Measurements from ENCODE around the gene MCFD2. TPM values are rescaled to one million over a fixed set of nuclear protein-coding genes. Genes with fewer than 3 reads are reported as not detected.

Gene MCFD2
- total and polyA plus RNA-seq, 4 donors: 56.8 to 82.8 (median 70.4) TPM

DNA sequence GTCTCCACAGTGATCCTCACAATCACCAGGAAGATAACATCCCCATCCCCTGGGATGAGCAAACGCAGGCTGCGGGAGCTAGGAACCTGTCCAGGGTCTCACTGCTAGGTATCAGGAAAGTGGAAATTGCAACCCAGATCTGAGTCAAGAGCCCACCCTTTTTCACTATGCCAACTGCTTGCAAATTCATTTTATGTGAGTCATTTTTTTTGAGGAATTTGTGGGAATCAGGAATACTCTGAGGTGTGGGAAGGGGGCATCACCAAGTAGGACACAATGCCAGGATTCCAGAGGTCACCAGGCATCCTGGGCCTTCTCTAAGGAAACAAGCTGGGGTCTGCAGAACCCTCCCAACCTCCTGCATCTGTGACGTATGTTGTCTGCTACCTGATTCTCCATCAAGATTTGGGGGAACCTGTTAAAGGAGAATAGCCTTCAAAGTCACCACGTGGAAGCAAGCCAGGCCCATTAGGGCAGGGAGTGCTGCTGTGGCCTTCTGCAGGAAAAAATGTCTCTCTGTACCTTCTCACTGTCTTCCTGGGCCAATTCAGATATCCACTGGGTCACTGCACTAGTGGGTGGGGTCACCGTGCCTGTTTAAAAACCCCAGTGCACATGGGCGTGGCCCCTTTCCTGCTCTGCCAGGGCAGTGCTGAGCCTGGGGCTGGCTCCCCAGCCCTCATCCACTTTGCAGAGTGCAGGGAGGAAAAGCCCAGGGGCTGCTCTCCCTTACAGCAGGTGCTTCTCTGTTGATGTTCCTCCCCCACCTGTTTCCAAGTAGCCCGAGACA is 50.2 kb downstream of the MCFD2 start:
- Histone ChIP-seq H3K9me3 (ENCODE audit: control insufficient read depth, insufficient read depth, low read length) (no peaks in the 10 kb centered on the region), H3K27ac (ENCODE audit: low read depth, low read length) (no peak overlapping the region), H3K4me1 (ENCODE audit: control insufficient read depth, insufficient read depth, low read length) (peaks cover 14% of the 10 kb centered on the region), H3K4me3 (ENCODE audit: low read depth, low read length) (no peak overlapping the region), H3K27me3 (ENCODE audit: control insufficient read depth, insufficient read depth, low read length) (peaks cover 2% of the 10 kb centered on the region), H3K36me3 (ENCODE audit: control insufficient read depth, insufficient read depth, low read length) (no peaks in the 10 kb centered on the region)
- DNase-seq (ENCODE audit: low read depth in 4 of 6, low spot score in 6 of 6): no peak
- WGBS (ENCODE audit: insufficient coverage): 94% methylated on average over 5 of the region's 7 CpGs

DNA sequence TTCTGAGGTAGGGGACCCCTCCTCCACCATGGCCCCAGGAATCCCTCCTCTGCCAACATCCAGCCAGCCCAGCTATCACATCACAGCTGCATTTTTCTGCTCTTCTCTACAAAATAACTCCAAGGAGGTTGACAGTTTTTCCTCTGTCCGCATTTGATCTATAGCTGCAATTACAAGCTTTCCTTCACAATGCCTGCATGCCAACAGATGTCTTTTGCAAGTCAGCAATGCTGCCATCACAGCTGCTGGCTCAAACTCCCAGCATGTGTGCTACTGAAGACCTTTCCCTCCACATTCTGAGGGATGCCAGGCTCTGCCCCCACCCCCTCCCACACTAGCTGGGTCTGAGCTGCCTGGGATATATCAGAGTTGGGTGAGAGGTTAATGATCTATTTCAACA is 51.7 kb downstream of the MCFD2 start:
- H3K4me1 ChIP-seq (ENCODE audit: control insufficient read depth, insufficient read depth, low read length): peaks cover 10% of the 10 kb centered on the region
- DNase-seq (ENCODE audit: low read depth in 4 of 6, low spot score in 6 of 6): peak in 2 of 6 donors; percentile 41 to 86
- no peak overlapping the region for H3K27ac ChIP-seq (ENCODE audit: low read depth, low read length)
- peaks cover 2% of the 10 kb centered on the region for H3K27me3 ChIP-seq (ENCODE audit: control insufficient read depth, insufficient read depth, low read length)
- 14% methylated on average over 1 of the region's 1 CpG for WGBS (ENCODE audit: insufficient coverage)
- no peak overlapping the region for H3K4me3 ChIP-seq (ENCODE audit: low read depth, low read length)
- no peaks in the 10 kb centered on the region for H3K36me3 ChIP-seq (ENCODE audit: control insufficient read depth, insufficient read depth, low read length)
- H3K9me3 ChIP-seq (ENCODE audit: control insufficient read depth, insufficient read depth, low read length): no peaks in the 10 kb centered on the region

DNA sequence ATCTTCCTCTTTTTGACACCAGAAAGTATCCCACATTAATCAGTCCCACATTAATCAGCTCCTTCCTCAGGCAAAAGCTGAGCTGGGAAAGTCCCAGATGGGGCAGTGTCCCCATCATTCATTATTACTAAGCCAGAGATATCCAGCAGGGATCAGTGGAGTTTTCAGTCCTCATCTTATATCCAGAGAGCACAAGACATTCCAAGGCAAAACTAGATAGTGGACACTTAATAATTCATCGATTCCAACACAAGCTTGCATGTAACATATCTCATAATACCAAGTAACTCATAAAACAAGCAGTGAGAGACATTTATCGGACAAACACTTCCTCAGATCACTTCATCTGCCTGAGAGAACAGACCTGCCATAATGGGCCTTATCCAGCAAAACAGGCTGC is 53.1 kb downstream of the MCFD2 start:
- Histone ChIP-seq H3K36me3 (ENCODE audit: control insufficient read depth, insufficient read depth, low read length) (no peaks in the 10 kb centered on the region), H3K4me1 (ENCODE audit: control insufficient read depth, insufficient read depth, low read length) (peaks cover 10% of the 10 kb centered on the region), H3K4me3 (ENCODE audit: low read depth, low read length) (no peak overlapping the region), H3K27me3 (ENCODE audit: control insufficient read depth, insufficient read depth, low read length) (peaks cover 2% of the 10 kb centered on the region), H3K9me3 (ENCODE audit: control insufficient read depth, insufficient read depth, low read length) (no peaks in the 10 kb centered on the region), H3K27ac (ENCODE audit: low read depth, low read length) (no peak overlapping the region)
- no peak for DNase-seq (ENCODE audit: low read depth in 4 of 6, low spot score in 6 of 6)
- 90% methylated on average over 2 of the region's 2 CpGs for WGBS (ENCODE audit: insufficient coverage)

DNA sequence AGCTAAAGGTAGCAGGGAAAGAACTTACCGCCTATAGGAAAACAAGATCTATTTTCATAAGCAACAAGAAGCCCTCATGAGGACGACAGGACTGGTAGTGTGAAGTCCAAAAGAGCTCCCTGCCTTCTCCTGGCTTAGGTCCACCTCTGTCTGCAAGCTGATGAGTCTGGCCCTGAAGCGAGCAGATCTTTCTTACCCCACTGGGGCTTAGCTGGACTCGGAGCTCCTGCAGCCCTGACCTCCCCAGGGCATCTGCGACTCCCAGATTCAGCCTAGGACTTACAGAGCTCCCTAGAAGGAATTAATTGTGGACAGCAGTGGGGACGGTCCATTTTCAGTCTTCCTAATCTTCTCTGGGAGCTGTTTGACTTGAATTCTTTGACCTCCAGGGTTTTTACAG is 53.7 kb downstream of the MCFD2 start:
- 78% methylated on average over 4 of the region's 6 CpGs for WGBS (ENCODE audit: insufficient coverage)
- Histone ChIP-seq H3K4me1 (ENCODE audit: control insufficient read depth, insufficient read depth, low read length) (peaks cover 10% of the 10 kb centered on the region), H3K27me3 (ENCODE audit: control insufficient read depth, insufficient read depth, low read length) (peaks cover 2% of the 10 kb centered on the region), H3K36me3 (ENCODE audit: control insufficient read depth, insufficient read depth, low read length) (no peaks in the 10 kb centered on the region), H3K9me3 (ENCODE audit: control insufficient read depth, insufficient read depth, low read length) (no peaks in the 10 kb centered on the region), H3K27ac (ENCODE audit: low read depth, low read length) (no peak overlapping the region), H3K4me3 (ENCODE audit: low read depth, low read length) (no peak overlapping the region)
- DNase-seq (ENCODE audit: low read depth in 4 of 6, low spot score in 6 of 6): no peak

DNA sequence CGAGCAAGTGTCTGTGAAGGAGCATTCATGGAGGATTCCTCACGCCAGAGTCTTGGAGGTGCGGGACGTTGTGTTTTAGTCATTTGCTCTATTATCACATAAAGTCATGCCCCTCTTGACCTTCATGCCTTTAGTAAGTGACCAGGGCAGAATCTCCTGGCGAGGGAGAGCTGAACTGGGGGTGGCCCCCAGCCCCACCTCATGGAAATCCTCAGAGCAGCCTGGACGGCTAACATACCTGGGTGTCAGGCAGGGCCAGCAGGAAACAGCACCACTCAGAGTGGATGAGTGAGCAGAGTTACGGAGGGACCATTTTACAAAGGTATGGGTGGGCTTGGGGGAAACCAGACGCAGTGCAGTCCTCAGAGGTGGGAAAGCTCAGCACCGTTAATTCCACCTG is 56.1 kb downstream of the MCFD2 start:
- DNase-seq (ENCODE audit: low read depth in 4 of 6, low spot score in 6 of 6): no peak
- peaks cover 2% of the 10 kb centered on the region for H3K27me3 ChIP-seq (ENCODE audit: control insufficient read depth, insufficient read depth, low read length)
- H3K4me1 ChIP-seq (ENCODE audit: control insufficient read depth, insufficient read depth, low read length): peaks cover 13% of the 10 kb centered on the region
- H3K27ac ChIP-seq (ENCODE audit: low read depth, low read length): no peak overlapping the region
- WGBS (ENCODE audit: insufficient coverage): 93% methylated on average over 5 of the region's 9 CpGs
- H3K4me3 ChIP-seq (ENCODE audit: low read depth, low read length): no peak overlapping the region
- no peaks in the 10 kb centered on the region for H3K36me3 ChIP-seq (ENCODE audit: control insufficient read depth, insufficient read depth, low read length)
- no peaks in the 10 kb centered on the region for H3K9me3 ChIP-seq (ENCODE audit: control insufficient read depth, insufficient read depth, low read length)

DNA sequence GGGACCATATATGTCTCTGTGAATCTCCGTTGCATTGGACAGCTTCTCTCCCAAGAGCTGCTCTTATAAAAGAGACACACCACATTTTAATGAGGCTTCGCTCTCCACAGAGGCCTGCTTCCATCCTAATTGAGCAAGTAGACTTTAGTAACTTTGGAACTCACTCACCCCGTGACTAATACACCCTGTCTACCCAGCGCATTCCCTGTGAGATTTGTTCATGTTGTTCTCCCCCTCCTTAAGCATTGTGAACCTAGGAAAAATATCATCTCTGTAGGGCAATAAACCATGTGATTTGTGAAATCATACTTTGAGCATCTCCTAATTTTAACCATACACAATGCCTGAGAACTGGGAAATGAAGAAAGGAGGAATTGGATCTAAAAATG is 56.9 kb downstream of the MCFD2 start:
- peaks cover 2% of the 10 kb centered on the region for H3K27me3 ChIP-seq (ENCODE audit: control insufficient read depth, insufficient read depth, low read length)
- H3K27ac ChIP-seq (ENCODE audit: low read depth, low read length): no peak overlapping the region
- DNase-seq (ENCODE audit: low read depth in 4 of 6, low spot score in 6 of 6): no peak
- H3K36me3 ChIP-seq (ENCODE audit: control insufficient read depth, insufficient read depth, low read length): no peaks in the 10 kb centered on the region
- H3K4me1 ChIP-seq (ENCODE audit: control insufficient read depth, insufficient read depth, low read length): peaks cover 8% of the 10 kb centered on the region
- no peak overlapping the region for H3K4me3 ChIP-seq (ENCODE audit: low read depth, low read length)
- no peaks in the 10 kb centered on the region for H3K9me3 ChIP-seq (ENCODE audit: control insufficient read depth, insufficient read depth, low read length)
- WGBS (ENCODE audit: insufficient coverage): no CpG with 5 or more reads among the region's 4 CpGs

DNA sequence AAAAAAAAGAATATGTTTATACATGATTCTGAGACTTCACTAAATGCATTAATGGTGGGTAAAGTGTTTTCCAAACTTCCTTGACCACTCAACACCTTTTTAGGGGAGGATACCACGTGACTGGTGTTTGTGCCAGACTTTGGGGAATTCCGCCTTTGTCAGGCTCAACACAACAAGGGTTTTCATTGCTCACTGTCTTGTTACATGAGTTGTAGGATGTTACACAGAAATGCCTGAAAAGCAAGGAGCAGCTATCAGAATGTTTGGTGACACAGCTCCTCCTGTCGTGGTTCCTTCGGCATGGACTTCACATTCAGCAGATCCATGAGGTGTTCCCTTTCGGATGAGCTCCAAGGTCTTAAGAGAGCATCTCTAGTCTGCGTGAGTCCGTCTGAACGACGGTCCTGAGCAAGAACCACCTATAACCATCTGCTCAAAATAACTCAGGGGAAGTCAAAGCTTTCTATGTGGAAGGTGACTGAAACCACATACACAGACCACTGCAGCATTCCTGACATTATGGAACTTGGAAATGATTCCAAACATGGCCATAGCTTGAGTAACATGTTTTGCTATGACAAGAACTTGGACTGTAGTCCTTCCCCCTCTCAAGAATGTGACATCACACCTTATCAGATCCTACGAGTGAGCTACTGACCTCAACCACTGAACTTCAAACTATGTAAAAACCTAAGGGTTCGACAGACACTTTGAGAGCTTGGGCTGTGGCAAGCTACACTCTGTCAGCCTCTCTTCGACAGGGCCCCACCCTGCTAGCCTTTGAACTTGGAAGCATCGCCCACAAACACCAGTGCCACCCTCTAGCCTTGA is 57.5 kb downstream of the MCFD2 start:
- Histone ChIP-seq H3K27me3 (ENCODE audit: control insufficient read depth, insufficient read depth, low read length) (peaks cover 2% of the 10 kb centered on the region), H3K4me1 (ENCODE audit: control insufficient read depth, insufficient read depth, low read length) (peaks cover 6% of the 10 kb centered on the region), H3K4me3 (ENCODE audit: low read depth, low read length) (no peak overlapping the region), H3K27ac (ENCODE audit: low read depth, low read length) (no peak overlapping the region), H3K9me3 (ENCODE audit: control insufficient read depth, insufficient read depth, low read length) (no peaks in the 10 kb centered on the region), H3K36me3 (ENCODE audit: control insufficient read depth, insufficient read depth, low read length) (no peaks in the 10 kb centered on the region)
- WGBS (ENCODE audit: insufficient coverage): 91% methylated on average over 7 of the region's 13 CpGs
- no peak for DNase-seq (ENCODE audit: low read depth in 4 of 6, low spot score in 6 of 6)

DNA sequence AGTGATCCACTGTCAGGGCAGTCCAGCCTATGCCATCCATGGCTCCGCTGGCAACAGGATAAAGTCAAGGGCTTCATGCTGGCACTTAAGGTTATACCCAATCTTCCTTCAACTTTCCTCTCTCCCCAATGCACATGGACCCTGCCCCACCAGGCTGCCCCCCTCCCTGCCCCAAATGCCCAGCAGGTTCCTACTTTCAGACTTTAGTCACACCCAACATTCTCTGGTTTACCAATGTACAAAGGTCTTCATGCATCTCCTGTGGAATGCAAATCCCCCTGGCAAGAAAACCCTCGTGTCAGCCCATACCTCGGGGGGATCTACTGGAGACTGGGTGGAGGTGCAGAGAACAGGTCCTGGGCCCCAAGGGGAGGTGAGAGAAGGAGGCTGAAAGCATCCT is 59.3 kb downstream of the MCFD2 start:
- no peak for DNase-seq (ENCODE audit: low read depth in 4 of 6, low spot score in 6 of 6)
- Histone ChIP-seq H3K4me1 (ENCODE audit: control insufficient read depth, insufficient read depth, low read length) (peaks cover 6% of the 10 kb centered on the region), H3K4me3 (ENCODE audit: low read depth, low read length) (no peak overlapping the region), H3K27ac (ENCODE audit: low read depth, low read length) (peak overlapping the region; percentile 8), H3K9me3 (ENCODE audit: control insufficient read depth, insufficient read depth, low read length) (no peaks in the 10 kb centered on the region), H3K27me3 (ENCODE audit: control insufficient read depth, insufficient read depth, low read length) (no peaks in the 10 kb centered on the region), H3K36me3 (ENCODE audit: control insufficient read depth, insufficient read depth, low read length) (no peaks in the 10 kb centered on the region)
- 100% methylated on average over 3 of the region's 3 CpGs for WGBS (ENCODE audit: insufficient coverage)

DNA sequence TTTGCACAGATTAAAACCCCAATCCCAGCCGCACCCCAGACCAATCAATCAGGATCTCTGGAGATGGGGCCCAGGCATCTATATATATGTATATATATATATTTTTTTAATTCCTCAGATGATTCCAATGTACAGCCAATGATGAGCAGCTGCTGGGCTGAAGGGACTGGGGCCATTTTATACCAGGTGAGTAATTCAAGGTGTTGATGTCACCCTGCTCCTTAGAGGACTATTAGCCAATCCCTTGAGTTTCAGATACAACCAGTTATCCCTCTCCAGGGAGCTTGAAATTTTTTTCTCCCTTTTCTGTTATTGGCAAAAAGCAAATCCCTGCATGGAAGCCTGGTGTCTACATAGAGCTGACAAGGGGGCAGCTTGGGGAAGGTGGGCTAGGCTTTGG is 59.8 kb downstream of the MCFD2 start:
- H3K4me1 ChIP-seq (ENCODE audit: control insufficient read depth, insufficient read depth, low read length): peaks cover 4% of the 10 kb centered on the region

More for the DNA sequence above, 59.8 kb downstream of the MCFD2 start:
- Histone ChIP-seq H3K27ac (ENCODE audit: low read depth, low read length) (peak overlapping the region; percentile 8), H3K9me3 (ENCODE audit: control insufficient read depth, insufficient read depth, low read length) (no peaks in the 10 kb centered on the region), H3K4me3 (ENCODE audit: low read depth, low read length) (no peak overlapping the region), H3K36me3 (ENCODE audit: control insufficient read depth, insufficient read depth, low read length) (no peaks in the 10 kb centered on the region), H3K27me3 (ENCODE audit: control insufficient read depth, insufficient read depth, low read length) (no peaks in the 10 kb centered on the region)
- DNase-seq (ENCODE audit: low read depth in 4 of 6, low spot score in 6 of 6): no peak
- no CpG with 5 or more reads among the region's 1 CpG for WGBS (ENCODE audit: insufficient coverage)
